ENCODE data around the gene OSBPL2.

OSBPL2 gene

DNA sequence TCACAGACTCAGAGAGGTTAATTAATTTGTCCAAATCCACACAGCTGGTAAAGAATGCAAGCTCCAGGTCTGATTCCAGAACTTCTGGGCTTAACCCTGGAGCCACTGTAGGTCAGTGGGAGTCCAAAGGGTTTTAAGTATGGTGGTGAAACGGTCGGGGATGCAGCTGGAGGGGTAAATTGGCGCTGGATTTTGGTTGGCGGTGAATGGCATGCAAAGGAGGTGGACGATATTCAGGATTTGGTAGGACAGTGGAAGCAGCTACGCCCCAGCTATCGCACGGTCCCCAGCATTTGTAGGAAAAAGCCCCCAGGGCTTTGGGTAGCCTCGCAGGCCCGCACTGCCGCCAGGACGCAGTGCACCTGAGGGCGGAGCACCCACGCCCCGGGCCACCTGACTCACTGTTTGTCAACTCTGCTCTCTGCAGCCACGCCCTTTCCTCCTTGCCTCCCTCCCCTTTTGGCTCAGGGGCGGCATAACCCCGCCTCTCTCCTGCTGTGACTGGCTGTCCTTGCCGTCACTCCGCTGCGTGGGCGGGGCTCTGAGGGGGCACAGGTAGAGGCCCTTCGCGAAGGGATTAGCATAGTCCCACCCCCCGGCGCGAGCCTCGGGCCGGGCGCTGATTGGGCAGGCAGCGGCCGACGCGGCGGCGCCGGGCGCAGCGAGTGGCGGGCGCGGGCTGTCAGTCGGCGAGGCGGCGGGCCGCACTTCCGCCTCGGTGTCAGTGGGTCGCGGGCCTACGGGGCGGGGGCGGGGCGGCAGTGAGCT, at the start of gene OSBPL2:
Gene OSBPL2 (plus strand): TSS at position 721 of the 768 bp plus-strand sequence. CDS start 17,664 bp downstream, outside the sequence.
- peak within 1 kb of the TSS; percentile 86 for H3K27ac ChIP-seq
- DNase-seq (ENCODE audit: low read depth, low spot score) = peak; percentile 94

DNA sequence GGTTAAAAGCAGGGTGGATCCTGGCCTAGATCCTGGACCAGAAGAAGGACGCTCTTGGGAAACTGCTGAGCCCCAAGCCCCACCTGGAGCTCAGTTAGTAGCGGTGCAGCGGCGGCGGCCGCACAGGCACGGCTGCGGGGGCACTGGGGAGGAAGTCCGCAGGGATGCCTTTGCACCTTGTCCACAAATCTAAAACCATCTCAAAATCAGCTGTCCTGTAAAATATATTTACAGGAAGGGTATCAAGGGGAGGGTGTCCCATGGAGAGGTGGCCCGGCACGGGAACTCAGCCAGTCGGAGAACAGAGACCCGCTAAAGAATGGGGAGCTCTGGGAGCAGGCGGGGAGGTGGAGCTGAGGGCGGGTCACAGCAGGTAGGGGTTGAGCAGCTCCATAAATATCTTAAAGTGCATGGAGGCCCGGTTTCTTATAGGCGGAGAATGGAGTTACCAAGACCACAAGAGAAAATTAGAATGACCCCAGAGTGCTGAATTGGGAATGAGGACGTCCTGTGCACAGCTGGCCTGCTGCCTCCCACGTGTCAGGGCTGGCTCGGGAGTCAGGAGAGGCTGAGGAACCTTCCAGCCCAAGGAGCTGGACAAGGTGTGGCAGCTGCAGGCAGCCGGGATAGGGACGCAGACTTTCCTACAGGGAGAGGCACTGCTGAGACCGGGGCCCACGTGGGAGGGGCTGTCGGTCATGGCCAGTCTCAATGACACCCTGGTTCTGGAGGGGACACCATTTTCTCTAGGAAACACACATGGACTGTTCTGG, 47.5 kb upstream of the OSBPL2 start:
- no peak for DNase-seq (ENCODE audit: low read depth, low spot score)
- no peak overlapping the region for H3K27ac ChIP-seq

DNA sequence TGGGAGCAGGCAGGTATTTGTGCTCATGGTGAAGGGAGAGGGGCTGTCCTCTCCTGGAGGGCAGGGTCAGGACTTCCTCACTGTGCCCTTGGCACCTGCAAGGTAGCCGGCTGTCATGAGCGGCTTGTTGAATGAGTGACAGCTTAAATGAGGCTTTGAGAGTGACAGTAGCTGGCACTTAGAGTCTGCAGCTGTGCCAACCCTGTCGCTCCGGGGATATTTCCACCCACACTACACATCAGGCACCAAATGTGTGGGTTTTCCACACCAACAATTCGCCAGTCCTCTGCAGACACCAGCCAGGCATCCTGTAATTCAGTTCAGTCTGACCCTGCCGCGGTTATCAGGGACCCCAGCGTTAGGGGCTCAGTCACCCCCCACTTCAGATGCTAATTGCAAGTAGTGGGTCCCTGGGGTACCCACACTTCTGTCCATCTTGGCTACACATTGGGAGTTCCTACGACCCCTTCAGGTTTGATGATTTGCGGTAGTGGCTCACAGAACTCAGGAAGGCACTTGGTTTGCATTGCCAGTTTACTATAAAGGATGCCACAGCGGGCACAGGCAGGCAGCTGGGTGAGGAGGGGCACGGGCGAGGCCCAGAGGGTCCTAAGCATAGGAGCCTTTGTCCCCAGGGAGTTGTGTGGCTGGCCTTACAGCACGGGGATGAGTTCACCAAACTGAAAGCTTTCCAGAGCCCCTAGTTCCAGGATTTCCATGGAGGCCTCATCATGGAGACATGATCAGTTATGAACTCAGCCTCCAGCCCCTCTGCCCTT, 46.4 kb upstream of the OSBPL2 start:
- H3K27ac ChIP-seq = no peak overlapping the region
- no peak for DNase-seq (ENCODE audit: low read depth, low spot score)

DNA sequence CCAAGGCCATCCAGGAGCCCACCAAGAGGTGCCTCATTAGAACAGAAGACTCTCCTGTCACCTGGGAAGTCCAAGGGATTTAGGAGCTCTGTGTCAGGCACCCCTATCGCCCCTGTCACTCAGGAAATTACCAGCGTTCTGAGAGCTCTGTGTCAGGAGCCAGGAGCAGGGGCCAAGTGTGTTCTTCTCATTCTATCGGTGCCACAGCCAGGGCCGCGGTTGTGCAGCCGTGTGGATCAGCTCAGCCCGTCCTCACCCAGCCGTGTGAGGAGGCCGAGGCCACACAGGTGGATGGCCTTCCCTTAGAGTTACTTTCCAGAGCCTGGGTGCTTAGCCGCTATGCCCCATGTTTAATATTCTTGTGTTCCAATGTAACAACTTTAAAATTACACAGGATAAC, 45.7 kb upstream of the OSBPL2 start:
- no peak overlapping the region for H3K27ac ChIP-seq
- DNase-seq (ENCODE audit: low read depth, low spot score) = no peak

DNA sequence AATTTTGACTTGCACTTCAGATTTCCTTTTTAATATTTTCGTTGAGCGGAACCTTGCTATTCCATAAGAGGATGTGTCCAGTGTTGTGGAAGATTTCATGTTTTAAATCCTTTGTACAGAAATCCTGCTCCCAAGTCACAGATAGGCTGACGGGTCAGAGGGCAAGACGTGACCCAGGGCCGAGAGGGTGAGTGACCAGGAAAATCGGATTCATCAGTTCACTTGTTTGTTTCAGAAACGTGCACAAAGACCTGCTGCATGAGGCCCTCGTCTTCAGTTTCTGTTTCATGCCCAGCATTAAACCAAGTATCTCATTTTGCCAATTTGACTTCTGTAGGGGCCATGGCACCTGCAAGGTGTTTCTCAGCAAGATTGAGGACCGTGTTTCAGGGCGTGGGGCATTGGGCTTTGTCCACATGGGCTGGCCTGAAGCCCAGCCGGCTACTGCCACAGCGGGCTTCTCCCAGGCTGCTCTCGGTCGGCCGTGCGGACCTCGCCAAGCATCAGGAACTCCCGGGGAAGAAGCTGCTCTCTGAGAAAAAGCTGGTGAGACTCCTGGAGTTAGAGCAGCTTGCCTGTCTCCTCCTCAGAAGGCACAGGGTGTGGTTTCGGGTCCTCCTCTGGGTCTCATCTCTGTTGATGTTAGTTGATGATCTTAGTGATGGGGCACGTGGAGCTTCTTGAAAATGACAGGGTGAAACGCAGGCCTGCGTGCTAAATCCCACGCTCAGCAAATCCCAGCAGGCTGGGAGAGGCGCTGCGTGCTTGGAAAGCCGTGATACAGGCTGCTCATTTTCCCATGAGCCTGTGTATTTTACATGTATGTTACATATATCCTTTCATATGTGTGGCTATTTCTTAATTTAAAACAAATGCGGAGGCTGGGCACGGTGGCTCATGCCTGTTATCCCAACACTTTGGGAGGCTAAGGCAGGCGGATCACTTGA, 45.0 kb upstream of the OSBPL2 start:
- no peak for DNase-seq (ENCODE audit: low read depth, low spot score)
- no peak overlapping the region for H3K27ac ChIP-seq

DNA sequence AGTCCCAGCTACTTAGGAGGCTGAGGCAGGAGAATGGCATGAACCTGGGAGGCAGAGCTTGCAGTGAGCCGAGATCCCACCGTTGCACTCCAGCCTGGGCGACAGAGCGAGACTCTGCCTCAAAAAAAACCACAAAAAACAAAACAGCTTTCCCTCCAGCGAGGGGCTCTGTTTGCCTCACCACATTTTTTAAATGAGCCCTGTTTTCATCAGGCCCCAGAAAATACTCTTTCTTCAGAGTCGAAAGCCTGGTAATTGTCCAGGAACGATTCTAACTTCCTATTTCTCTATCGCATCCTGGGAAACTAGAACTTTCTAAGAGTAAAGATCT, 43.3 kb upstream of the OSBPL2 start:
- no peak overlapping the region for H3K27ac ChIP-seq
- DNase-seq (ENCODE audit: low read depth, low spot score) = no peak

DNA sequence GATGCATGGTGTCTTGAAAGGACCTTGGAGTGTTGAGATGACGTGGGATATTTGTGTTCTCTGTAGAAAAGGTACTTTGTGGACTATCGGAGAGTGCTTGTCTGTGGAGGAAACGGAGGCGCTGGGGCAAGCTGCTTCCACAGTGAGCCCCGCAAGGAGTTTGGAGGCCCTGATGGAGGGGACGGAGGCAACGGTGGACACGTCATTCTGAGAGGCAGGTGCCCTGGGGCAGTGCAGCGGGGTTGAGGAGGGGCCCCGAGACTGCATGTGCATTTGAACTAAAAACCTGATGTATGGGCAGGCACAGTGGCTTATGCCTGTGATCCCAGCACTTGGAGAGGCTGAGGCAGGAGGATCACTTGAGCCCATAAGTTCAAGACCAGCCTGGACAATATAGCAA, 42.6 kb upstream of the OSBPL2 start:
- H3K27ac ChIP-seq = no peak overlapping the region
- no peak for DNase-seq (ENCODE audit: low read depth, low spot score)

DNA sequence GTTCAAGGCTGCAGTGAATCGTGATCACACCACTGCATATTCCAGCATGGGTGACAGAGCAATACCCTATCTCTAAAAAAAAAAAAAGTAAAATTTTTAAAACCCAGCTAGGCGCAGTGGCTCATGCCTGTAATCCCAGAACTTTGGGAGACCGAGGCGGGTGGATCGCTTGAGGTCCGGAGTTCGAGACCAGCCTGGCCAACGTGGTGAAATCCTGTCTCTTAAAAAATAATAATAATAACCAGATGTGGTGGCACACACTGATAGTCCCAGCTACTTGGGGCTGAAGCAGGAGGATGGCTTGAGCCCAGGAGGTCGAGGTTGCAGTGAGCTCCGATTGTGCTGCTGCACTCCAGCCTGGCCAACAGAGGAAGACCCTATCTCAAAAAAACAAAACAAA, 42.0 kb upstream of the OSBPL2 start:
- H3K27ac ChIP-seq = no peak overlapping the region

DNA sequence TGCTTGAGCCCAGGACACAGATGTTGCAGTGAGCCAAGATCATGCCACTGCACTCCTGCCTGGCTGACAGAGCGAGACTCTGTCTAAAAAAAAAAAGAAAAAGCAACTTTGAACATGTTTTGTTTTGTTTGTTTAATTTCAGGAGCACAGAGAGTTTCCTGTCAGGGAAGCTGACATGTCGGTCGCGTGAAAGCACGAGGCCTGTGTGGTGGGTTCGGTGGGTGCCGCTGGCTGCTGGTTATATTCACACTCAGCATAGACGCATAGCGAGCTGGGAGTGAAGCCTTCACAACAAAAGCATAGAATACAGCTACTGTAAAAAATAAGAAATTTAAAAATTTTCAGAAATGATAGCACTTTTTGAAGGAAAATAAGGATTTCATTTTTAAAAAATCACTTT, 41.0 kb upstream of the OSBPL2 start:
- DNase-seq (ENCODE audit: low read depth, low spot score) = no peak
- no peak overlapping the region for H3K27ac ChIP-seq

More for the DNA sequence above, 42.0 kb upstream of the OSBPL2 start:
- DNase-seq (ENCODE audit: low read depth, low spot score) = no peak

DNA sequence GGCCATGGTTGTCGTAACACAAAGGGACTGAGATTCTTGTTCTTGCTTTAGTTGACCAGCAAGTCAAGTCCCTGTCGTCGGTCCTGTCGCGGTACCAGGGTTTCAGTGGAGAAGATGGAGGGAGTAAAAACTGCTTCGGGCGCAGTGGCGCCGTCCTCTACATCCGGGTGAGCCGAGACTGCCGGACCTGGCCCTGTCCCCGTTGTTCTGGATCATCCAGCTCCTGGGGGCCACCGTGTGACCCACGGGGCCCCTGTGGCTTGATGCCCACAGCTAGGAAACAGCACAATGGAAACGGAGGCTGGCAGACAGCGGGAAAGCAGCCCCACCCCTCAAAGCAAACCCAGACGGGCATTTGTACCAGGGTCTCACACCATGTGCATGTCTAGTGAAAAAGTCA, 40.5 kb upstream of the OSBPL2 start:
- H3K27ac ChIP-seq = no peak overlapping the region
- no peak for DNase-seq (ENCODE audit: low read depth, low spot score)

DNA sequence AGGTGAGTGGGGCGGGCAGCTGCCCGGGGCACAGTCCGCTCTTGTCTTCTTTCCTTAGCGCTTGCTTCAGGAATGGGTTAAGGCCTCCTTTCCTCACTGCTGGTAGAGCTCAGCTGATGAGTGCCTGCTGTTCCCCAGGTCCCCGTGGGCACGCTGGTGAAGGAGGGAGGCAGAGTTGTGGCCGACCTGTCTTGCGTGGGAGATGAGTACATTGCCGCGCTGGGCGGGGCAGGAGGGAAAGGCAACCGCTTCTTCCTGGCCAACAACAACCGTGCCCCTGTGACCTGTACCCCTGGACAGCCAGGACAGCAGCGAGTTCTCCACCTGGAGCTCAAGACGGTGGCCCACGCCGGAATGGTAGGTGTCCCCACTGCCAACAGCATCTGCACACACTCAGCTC, 39.8 kb upstream of the OSBPL2 start:
- no peak overlapping the region for H3K27ac ChIP-seq
- DNase-seq (ENCODE audit: low read depth, low spot score) = no peak

DNA sequence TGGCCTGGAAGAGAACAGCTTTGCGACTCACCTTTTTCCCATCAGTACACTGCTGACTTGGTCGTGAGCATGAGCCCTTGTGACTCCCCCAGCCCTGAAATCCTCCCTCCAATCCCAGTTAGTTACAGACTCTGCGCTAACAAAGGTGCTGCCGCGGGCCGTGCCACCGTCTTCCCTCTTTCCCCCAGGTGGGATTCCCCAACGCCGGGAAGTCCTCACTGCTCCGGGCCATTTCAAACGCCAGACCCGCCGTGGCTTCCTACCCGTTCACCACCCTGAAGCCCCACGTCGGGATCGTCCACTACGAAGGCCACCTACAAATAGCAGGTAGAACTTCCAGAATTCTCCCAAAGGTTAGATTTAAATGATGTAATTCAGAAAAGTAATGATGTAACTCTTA, 39.4 kb upstream of the OSBPL2 start:
- no peak overlapping the region for H3K27ac ChIP-seq
- DNase-seq (ENCODE audit: low read depth, low spot score) = no peak

DNA sequence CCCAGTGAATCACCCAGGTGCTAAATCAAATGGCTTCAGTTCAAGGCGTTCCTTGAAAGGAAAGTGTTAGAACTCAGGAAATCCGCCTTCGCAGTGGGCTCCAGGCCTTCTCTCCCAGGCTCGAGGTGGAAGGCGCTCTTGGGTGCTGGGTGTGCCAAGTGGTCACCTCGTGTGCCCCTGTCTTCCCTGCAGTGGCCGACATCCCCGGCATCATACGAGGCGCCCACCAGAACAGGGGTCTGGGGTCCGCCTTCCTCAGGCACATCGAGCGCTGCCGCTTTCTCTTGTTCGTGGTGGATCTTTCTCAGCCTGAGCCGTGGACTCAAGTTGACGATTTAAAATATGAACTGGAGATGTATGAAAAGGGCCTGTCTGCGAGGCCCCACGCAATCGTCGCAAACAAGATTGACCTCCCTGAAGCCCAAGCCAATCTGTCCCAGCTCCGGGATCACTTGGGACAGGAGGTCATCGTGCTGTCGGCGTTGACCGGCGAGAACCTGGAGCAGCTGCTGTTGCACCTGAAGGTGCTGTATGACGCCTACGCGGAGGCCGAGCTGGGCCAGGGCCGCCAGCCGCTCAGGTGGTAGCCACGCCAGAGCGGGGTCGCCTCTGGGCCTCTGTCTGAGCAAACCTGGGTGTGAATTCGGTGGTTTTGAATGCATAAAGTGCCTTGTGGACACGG, 37.7 kb upstream of the OSBPL2 start:
- H3K27ac ChIP-seq = no peak overlapping the region
- no peak for DNase-seq (ENCODE audit: low read depth, low spot score)

DNA sequence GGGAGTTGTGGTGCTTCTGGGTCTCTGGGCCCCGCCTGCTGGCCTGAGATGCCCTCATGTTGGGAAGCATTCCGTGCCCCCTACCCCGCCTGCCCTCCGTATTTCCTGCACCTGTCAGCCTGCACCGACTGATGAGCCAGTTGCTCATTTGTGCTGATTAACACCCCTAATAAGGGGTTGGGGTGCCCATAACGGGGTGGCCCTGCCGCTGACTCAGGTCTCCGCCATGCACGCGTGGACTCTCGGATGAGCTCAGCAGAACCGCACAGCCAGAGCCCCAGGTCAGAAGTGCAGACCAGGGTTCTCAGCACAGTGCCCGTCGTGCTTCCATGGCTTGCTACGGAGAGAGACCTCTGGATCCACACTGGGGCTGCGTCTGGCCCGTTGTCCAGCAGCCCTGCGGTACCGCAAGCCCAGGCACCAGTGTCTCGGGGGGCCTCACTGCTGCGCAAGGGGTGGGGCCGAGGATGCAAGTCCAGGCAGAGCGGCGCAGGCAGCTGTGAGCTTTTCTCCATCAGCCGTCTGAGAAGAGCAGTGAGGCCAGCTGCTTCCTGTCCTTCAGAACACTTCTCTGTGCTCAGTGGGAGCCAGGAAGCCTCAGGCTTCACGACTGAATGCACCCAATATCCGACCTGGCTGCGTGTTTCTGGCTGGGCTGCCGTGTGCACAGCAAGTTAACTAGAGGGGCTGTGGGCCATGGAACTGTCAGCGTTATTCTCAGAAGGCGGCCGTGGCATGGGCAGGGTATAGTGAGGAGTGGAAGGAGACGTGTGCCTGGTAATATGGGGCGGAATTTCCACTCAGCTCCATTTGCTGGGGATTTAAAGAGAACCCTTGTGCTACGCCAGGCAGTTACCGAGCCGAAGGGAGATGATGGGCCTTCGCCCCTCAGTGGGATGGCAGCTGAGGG, 36.9 kb upstream of the OSBPL2 start:
- H3K27ac ChIP-seq = no peak overlapping the region
- no peak for DNase-seq (ENCODE audit: low read depth, low spot score)

DNA sequence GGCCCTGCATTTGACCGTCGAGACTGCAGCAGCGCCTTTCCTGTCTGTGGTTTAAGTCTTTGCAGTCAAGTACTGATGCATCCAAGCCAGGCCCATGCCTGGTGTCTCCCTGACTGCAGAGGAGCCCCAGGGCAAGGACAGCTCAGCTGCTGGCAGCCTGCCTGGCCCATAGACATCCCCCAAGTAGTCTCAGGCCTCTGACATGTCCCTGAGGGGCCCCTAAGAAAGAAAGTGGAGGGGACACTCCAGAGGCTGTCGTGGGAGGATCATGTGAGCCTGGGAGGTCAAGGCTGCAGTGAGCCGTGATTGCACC, 36.3 kb upstream of the OSBPL2 start:
- no peak for DNase-seq (ENCODE audit: low read depth, low spot score)
- no peak overlapping the region for H3K27ac ChIP-seq

DNA sequence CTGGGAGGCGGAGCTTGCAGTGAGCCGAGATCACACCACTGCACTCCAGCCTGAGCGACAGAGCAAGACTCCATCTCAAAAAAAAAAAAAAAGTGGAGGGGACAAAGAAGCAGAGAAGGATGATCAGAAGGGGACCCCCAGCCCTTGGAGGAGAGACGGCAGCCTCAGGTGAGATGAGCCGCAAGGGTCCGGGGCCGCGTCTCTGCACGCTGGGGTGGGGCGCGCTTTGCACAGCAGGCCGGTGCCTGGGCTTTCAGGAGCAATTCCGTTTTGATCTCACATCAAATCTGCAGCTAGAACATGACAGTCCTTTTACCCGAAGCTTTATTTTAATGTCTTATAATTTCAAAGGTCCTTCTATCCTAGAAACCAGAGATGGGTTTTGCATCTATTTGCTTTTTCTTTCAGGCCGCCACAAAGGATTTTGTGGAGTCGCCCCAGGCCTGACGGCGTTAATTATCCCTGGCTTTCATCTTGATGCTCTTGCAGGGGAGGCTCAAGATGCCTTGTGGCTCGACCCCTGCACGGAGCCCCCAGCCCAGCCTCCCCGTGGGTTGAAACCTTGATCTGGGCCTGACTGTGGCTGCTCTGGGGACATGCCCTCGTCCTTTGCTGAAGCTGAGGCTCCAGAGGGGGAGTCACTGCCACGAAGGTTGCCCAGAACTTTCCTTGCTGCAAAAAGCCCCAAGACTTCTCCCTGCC, 35.5 kb upstream of the OSBPL2 start:
- no peak for DNase-seq (ENCODE audit: low read depth, low spot score)

DNA sequence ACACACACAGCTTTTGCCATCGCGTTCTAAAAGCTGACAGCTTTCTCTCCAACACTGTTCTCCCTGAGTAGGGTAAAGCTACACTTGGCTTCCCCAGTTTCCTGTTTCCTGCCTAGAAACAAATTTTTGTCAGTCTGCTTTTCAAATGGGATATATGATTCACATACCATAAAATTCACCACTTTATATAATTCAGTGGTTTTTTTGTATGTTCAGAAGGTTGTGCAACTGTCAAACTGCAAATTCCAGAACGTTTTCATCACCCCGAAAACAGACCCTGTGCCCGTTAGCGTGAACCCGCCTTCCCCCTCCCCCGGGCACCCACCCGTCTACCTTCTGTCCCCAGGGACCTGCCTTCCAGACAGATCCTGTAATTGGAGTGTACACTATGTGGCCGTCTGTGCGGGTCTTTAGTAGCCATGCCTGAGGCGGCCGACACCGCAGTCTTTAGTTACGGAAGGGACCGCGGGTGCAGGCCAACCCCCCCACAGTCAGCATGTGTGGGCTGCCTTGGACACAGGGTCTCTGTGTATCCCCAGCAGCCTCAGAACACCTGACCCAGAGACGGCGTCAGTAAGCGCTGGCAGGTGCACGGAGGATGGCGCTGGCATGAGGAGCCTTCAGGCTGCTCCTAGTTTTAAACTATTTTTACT, 34.8 kb upstream of the OSBPL2 start:
- H3K27ac ChIP-seq = no peak overlapping the region
- DNase-seq (ENCODE audit: low read depth, low spot score) = no peak

More for the DNA sequence above, 35.5 kb upstream of the OSBPL2 start:
- no peak overlapping the region for H3K27ac ChIP-seq

Measured in epithelial cell of prostate (primary cell).